GM21515 (cell line): Measurements from ENCODE around the gene PIP4K2C.
"Not testable (repeated sequence)": the region's sequence is repeated elsewhere in the genome, so short reads cannot be mapped to it uniquely, and the experiment has no call there.

Experiments used
- ATAC-seq: cut with Tn5 transposase; IDR thresholded peaks from one replicate; pipeline ENCODE4 v1.9.1; 2021; ENCODE audit not compliant: unreplicated experiment

PIP4K2C gene

DNA sequence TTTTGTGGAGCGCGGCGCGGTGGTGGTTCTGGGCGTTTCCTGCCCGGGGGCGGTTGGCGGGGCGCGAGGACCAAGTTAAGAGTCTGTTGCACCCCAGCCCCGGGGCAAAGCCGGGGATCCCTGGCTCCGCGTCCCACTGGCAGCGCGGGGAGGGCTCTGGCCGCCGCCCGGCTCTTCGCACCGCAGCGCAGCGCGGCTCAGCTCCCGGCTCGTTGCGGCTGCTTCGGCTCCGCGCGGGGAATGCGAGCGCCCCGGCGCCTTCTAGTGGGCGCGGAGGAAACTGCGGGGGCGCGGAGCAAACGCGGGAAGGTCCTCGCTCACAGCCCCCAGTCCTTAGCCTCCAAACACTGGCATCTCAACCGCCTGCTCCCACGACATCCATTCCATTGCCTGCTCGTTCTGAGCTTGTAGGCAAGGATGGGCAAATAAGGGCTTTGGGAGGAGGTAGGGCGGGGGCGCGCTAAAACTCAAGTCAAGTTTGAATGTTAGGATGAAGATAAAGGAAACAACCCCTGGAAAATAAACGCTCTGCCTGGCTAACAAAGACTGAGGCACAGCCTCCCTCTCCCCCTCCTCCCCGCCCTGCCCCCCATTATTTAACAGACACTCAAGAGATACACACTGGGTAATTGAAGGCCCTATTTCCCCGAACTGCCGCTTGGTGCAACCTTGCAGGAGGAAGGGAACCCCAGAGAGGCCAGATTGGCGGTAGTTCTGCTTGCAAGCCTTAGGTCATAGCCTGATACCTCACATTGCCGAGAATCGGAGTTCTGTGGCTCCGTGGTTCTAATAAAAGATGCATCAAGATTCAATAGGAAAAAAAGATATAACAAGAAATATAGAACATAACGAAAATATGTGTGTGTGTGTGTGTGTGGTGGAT lies 42.2 kb downstream of the PIP4K2C start, which contains the start of gene B4GALNT1:
TSS of gene B4GALNT1 (minus strand) at position 244 of the 883 bp plus-strand sequence. CDS start 1,069 bp downstream, outside the sequence.
- peak; percentile 73 for ATAC-seq

GRCh38 chr12:57636731-57637130 lies 45.7 kb downstream of the PIP4K2C start:
- not testable (repeated sequence) for ATAC-seq

DNA sequence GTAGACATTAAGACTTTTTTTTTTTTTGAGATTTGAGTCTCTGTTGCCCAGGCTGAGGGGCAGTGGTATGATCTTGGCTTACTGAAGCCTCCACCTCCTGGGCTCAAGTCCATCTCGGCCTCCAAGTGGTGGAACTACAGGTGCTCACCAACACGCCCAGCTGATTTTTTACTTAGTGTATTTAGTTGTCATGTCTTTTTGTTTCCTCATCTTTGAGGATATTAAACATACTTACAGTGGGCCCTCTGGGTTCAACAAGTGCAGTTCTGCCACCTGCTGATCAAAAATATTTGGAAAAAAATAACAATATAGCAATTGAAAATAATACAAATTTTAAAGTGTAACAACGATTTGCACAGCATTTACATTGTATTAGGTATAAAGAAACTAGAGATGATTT lies 46.4 kb downstream of the PIP4K2C start:
- no peak for ATAC-seq

DNA sequence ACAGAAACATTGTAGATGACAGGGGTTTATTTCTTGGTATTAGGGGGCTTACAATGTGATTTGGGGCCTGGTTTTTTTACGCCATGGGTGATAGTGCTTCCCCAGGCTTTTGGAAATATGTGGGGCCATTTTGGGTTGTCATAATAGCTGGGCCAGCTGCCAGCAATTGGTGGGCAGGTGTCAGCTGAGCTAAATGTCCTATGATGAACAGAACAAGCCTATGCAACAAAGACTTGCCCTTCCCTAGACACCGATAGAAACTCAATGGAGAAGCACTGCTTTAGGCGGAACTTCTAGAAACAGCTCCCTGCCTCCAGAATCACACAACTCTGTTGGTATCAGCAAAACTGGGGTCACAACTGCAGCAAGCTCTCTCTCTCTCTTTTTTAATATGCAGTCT lies 47.1 kb downstream of the PIP4K2C start:
- no peak for ATAC-seq

GRCh38 chr12:57640175-57641042 lies 49.4 kb downstream of the PIP4K2C start:
- no peak for ATAC-seq

DNA sequence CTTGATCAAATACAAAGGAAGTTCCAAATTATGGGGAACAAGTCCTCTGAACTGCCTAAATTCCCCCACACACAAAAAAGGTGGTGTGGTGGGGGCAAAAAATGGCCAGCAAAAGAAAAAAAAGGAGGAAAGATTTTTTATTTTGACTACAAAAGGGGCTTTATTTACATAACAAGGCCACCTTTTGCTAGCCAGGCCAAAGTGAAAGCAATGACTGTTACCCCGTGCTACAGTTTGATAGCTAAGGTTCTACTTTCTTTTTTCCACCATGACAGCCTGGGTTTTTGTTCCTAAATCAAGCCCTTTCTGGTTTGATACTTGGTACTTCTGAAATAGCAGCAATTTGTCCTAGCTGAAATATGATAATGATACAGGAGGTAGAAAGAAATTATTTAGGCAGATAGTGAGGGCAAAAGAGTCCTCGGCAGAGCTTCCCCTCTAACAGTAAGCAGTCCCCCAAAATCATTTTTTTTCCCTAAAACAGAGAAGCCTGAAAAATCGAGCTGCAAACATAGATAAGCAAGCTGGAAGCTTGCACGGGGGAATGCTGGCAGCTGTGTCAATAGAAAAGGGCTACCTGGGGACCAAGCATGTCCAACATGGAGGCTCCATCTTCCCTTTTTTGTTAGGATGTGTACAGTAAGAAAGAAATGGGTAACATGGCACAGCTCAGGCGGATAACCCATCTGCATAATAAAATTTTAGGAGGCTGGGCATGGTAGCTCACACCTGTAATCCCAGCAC lies 50.9 kb downstream of the PIP4K2C start:
- ATAC-seq: no peak

DNA sequence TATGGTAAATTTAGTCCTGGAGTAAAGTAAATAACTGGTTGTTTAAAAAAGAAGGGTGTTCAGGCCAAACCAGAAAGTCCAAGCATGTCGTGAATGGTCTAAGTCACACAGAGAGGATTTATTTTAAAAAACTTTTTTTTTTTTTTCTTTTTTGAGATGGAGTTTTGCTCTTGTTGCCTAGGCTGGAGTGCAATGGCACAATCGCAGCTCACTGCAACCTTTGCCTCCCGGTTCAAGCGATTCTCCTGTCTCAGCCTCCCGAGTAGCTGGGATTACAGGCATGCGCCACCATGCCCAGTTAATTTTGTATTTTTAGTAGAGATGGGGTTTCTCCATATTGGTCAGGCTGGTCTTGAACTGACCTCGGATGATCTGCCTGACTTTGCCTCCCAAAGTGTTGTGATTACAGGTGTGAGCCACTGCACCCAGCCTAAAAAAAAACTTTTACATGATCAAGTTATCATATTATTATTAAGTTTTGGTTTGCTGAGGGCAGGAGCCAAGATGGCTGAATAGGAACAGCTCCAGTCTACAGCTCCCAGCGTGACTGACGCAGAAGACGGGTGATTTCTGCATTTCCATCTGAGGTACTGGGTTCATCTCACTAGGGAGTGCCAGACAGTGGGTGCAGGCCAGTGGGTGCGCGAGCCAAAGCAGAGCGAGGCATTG lies 55.1 kb downstream of the PIP4K2C start:
- ATAC-seq: not testable (repeated sequence)

GRCh38 chr12:57646659-57647049 lies 55.7 kb downstream of the PIP4K2C start:
- ATAC-seq: not testable (repeated sequence)
